ENCODE data around the gene STPG1.

DNA sequence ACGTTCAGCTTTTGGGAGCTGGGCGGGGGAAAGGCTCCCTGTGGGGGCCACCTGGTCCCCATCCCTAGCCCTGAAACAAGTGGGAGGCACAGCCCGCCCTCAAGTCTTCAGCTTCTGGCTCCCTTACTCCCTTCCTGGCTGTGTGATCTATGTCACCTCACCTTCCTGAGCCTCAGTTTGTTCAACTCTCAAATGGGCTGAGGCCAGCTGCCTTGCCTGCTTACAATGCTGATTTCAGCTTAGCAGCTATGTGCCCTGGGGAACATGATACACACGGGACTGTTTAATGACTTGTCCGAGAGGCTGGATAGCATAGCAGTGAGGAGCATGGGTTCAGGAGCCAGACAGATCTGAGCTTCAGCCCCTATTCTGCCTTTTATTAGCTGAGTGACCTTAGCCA lies 75.1 kb downstream of the STPG1 start:
- TF ChIP-seq, protein P1, sequence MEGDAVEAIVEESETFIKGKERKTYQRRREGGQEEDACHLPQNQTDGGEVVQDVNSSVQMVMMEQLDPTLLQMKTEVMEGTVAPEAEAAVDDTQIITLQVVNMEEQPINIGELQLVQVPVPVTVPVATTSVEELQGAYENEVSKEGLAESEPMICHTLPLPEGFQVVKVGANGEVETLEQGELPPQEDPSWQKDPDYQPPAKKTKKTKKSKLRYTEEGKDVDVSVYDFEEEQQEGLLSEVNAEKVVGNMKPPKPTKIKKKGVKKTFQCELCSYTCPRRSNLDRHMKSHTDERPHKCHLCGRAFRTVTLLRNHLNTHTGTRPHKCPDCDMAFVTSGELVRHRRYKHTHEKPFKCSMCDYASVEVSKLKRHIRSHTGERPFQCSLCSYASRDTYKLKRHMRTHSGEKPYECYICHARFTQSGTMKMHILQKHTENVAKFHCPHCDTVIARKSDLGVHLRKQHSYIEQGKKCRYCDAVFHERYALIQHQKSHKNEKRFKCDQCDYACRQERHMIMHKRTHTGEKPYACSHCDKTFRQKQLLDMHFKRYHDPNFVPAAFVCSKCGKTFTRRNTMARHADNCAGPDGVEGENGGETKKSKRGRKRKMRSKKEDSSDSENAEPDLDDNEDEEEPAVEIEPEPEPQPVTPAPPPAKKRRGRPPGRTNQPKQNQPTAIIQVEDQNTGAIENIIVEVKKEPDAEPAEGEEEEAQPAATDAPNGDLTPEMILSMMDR (IDR thresholded peaks at IDR 0.05), result no peak
- TF ChIP-seq ZFX (IDR thresholded peaks at IDR 0.05; ENCODE audit: borderline replicate concordance), result no peak
